Ovary (tissue), 9 donors: ENCODE measurements around the gene C19orf53. TPM values are rescaled to one million over a fixed set of nuclear protein-coding genes. Genes with fewer than 3 reads are reported as not detected.

ENCODE experiments used
- DNase-seq, 5 donors: peaks; one replicate each; pipeline ENCODE4 v3.0.0-alpha.2; 2019 to 2020
- H3K27ac ChIP-seq, 2 donors: fragments of 200-600 bp; one replicate each; pipeline versions ENCODE4 v1.5.1 to v1.8.0; 2019 to 2022
- H3K27me3 ChIP-seq: fragments of 200-600 bp; one replicate; pipeline ENCODE4 v1.8.0; 2022
- H3K36me3 ChIP-seq: fragments of 200-600 bp; sonication (generic); one replicate; pipeline ENCODE4 v1.5.1; 2019
- H3K4me1 ChIP-seq: one replicate; pipeline ENCODE4 v1.8.1; 2013; ENCODE audit warnings: mild to moderate bottlenecking, moderate library complexity; ENCODE audit not compliant: insufficient read depth
- H3K4me3 ChIP-seq: fragments of 200-600 bp; sonication (generic); one replicate; pipeline ENCODE4 v1.5.1; 2017
- H3K9me3 ChIP-seq, 2 donors: fragments of 200-600 bp in 1 of 2; sonication (generic) in 1 of 2; one replicate each; pipeline versions ENCODE4 v1.5.1 to v1.8.1; 2013 to 2019; ENCODE audit warnings: mild to moderate bottlenecking in 1 of 2, moderate library complexity in 1 of 2
- CTCF ChIP-seq, 3 donors: fragments of 450-650 bp in 2 of 3; fragments of 200-600 bp in 1 of 3; IDR thresholded peaks; one replicate each; pipeline versions ENCODE4 v1.5.1 to v1.8.0; 2016 to 2022; ENCODE audit warnings: antibody characterized with exemption in 3 of 3, mild to moderate bottlenecking in 1 of 3
- EP300 ChIP-seq: sonication (generic); formaldehyde crosslinking; IDR thresholded peaks from one replicate; pipeline ENCODE4 v1.6.1; 2017; ENCODE audit warnings: antibody characterized with exemption
- POLR2A ChIP-seq: fragments of 450-650 bp; IDR thresholded peaks from one replicate; pipeline ENCODE4 v1.6.1; 2017; ENCODE audit warnings: antibody characterized with exemption, mild to moderate bottlenecking, moderate library complexity
- WGBS, 3 donors: extraction: QIAGEN DNeasy Blood & Tissue Kit in 1 of 3; methylation state at CpG; one replicate each; pipeline versions ENCODE4 v1.1.5 to v1.1.7; 2013 to 2017; 5-methylcytosine and 5-hydroxymethylcytosine counted together
- intact Hi-C, 4 donors: fragments of 100-400 bp; cut with DNase I; formaldehyde crosslinking; loops; one replicate each; pipeline versions ENCODE4 v1.11.0 to v1.15.1; 2022 to 2023
- polyA plus RNA-seq, 2 donors: library from polyadenylated mRNA; stranded (reverse); fragments of 200-250 nt in 1 of 2; fragments of 350-450 nt in 1 of 2; fragmentation: Illumina TruSeq in 1 of 2; extraction: RNeasy Lipid Tissue Mini Kit (QIAGEN cat#74804) in 1 of 2; gene quantifications; one replicate each; pipeline ENCODE4 v1.2.3, GENCODE V29; 2013 to 2014
- total RNA-seq, 7 donors: library from RNA; depleted of rRNA in 2 of 7; stranded (reverse); fragments of >200 nt in 2 of 7; fragmentation: NEBNext Ultra II Directional in 3 of 7; extraction: Animal tissue kit (Norgen Biotek cat#: 25700) in 3 of 7; gene quantifications; one replicate each; pipeline versions ENCODE4 v1.1.0 to v1.2.4, GENCODE V29; 2016 to 2023
- donor health status: DM: no; HTN: no; CAD: no; lungs with moderate emphysema.
- donor health status: DM: no; HTN: no; CAD: no.
- donor health status: Bipolar disorder and iron deficiency.
- donor health status: DM: yes; HTN: yes; CAD: no.
- donor health status: DM: no; HTN: no; CAD: no.
- donor health status: DM: yes; HTN: yes; CAD: no.

C19orf53 gene
- total and polyA plus RNA-seq, 9 donors, result 62.5 to 298 (median 91.3) TPM

- Histone ChIP-seq H3K9me3 (no peaks in the 10 kb centered on the region), H3K36me3 (no peaks in the 10 kb centered on the region), H3K27ac (no peak overlapping the region), H3K4me1 (no peaks in the 10 kb centered on the region), H3K4me3 (no peak overlapping the region), H3K27me3 (no peaks in the 10 kb centered on the region)
- DNase-seq, result no peak
- TF ChIP-seq POLR2A (no peak), EP300 (no peak), CTCF (IDR thresholded peaks at IDR 0.05) (no peak)
- WGBS, 3 donors, result 88 to 92% (median 92%) methylated on average over 1 of the region's 1 CpG
- intact Hi-C loops, result no loop called here
Observed at GRCh38 chr19:13742756-13743155, 31.5 kb upstream of the C19orf53 start.

- no peak overlapping the region for H3K27ac ChIP-seq
- peaks cover 6% of the 10 kb centered on the region for H3K4me1 ChIP-seq
- intact Hi-C loops, result no loop called here
- H3K9me3 ChIP-seq, result no peaks in the 10 kb centered on the region
- no peak for DNase-seq
- H3K36me3 ChIP-seq, result no peaks in the 10 kb centered on the region
- no peak for TF ChIP-seq CTCF (IDR thresholded peaks at IDR 0.05)
- no peak for TF ChIP-seq EP300
- no peak for TF ChIP-seq POLR2A
- H3K4me3 ChIP-seq, result no peak overlapping the region
- H3K27me3 ChIP-seq, result no peaks in the 10 kb centered on the region
Observed at GRCh38 chr19:13744174-13744573, 30.1 kb upstream of the C19orf53 start.

- Histone ChIP-seq H3K36me3 (no peaks in the 10 kb centered on the region), H3K4me3 (peak overlapping the region; percentile 56), H3K9me3 (no peaks in the 10 kb centered on the region), H3K27ac (peak overlapping the region in 1 of 2 donors; percentile 91), H3K27me3 (no peaks in the 10 kb centered on the region), H3K4me1 (peaks cover 6% of the 10 kb centered on the region)
- DNase-seq, result no peak
- 76 to 83% (median 82%) methylated on average over 8 of the region's 8 CpGs for WGBS, 3 donors
- TF ChIP-seq POLR2A (no peak), CTCF (IDR thresholded peaks at IDR 0.05) (no peak), EP300 (no peak)
- intact Hi-C loops, result no loop called here
Observed at GRCh38 chr19:13747098-13747453, 27.2 kb upstream of the C19orf53 start.

- Histone ChIP-seq H3K4me1 (peaks cover 6% of the 10 kb centered on the region), H3K27ac (peak overlapping the region; percentile 82 to 91), H3K4me3 (peak overlapping the region; percentile 56), H3K9me3 (no peaks in the 10 kb centered on the region), H3K36me3 (no peaks in the 10 kb centered on the region), H3K27me3 (no peaks in the 10 kb centered on the region)
- TF ChIP-seq POLR2A (no peak), EP300 (no peak), CTCF (IDR thresholded peaks at IDR 0.05) (no peak)
- peak in 4 of 5 donors; percentile 26 to 54 (median 40) for DNase-seq
- intact Hi-C loops, result no loop called here
- WGBS, 3 donors, result 1 to 2% (median 1%) methylated on average over 25 of the region's 25 CpGs
Observed at GRCh38 chr19:13748169-13748828, 26.0 kb upstream of the C19orf53 start.
